Esophagus (tissue), 2 donors: ENCODE measurements around the gene PPP5C. TPM values are rescaled to one million over a fixed set of nuclear protein-coding genes. Genes with fewer than 3 reads are reported as not detected.
"Not testable (repeated sequence)": the region's sequence is repeated elsewhere in the genome, so short reads cannot be mapped to it uniquely, and the experiment has no call there.

Experiments used
- H3K27ac ChIP-seq, 2 donors: one replicate each; pipeline ENCODE4 v1.5.1; 2013; ENCODE audit warnings: low read depth in 2 of 2, mild to moderate bottlenecking in 2 of 2, inconsistent platforms in 1 of 2, low read length in 1 of 2, moderate library complexity in 1 of 2
- H3K27me3 ChIP-seq, 2 donors: one replicate each; pipeline ENCODE4 v1.6.1; 2013; ENCODE audit warnings: low read length in 2 of 2, control low read depth in 1 of 2, mild to moderate bottlenecking in 1 of 2; ENCODE audit not compliant: insufficient read depth in 2 of 2, control insufficient read depth in 1 of 2
- H3K36me3 ChIP-seq, 2 donors: one replicate each; pipeline ENCODE4 v1.6.1; 2013; ENCODE audit warnings: low read length in 1 of 2; ENCODE audit not compliant: control insufficient read depth in 2 of 2, insufficient read depth in 2 of 2
- H3K4me1 ChIP-seq, 2 donors: one replicate each; pipeline ENCODE4 v1.6.1; 2013; ENCODE audit warnings: low read length in 1 of 2; ENCODE audit not compliant: control insufficient read depth in 2 of 2, insufficient read depth in 2 of 2
- H3K4me3 ChIP-seq, 2 donors: one replicate each; pipeline ENCODE4 v1.5.1; 2013; ENCODE audit warnings: low read length in 2 of 2, mild to moderate bottlenecking in 2 of 2, low read depth in 1 of 2, moderate library complexity in 1 of 2
- H3K9me3 ChIP-seq, 2 donors: one replicate each; pipeline ENCODE4 v1.6.1; 2013; ENCODE audit warnings: mild to moderate bottlenecking in 2 of 2, low read depth in 1 of 2, low read length in 1 of 2, moderate library complexity in 1 of 2; ENCODE audit not compliant: control insufficient read depth in 2 of 2, insufficient read depth in 1 of 2
- WGBS, 2 donors: extraction: QIAGEN DNeasy Blood & Tissue Kit; methylation state at CpG; one replicate each; pipeline ENCODE4 v1.1.7; 2013; 5-methylcytosine and 5-hydroxymethylcytosine counted together
- polyA plus RNA-seq, 2 donors: library from polyadenylated mRNA; stranded (reverse); fragments of 200-250 nt; gene quantifications; one replicate each; pipeline ENCODE4 v1.2.3, GENCODE V29; 2013
- donor health status: healthy with polysubstance abuse.
- donor health status: Bipolar disorder and iron deficiency.

Gene PPP5C
- polyA plus RNA-seq, 2 donors: 34.7 to 35.5 TPM

DNA sequence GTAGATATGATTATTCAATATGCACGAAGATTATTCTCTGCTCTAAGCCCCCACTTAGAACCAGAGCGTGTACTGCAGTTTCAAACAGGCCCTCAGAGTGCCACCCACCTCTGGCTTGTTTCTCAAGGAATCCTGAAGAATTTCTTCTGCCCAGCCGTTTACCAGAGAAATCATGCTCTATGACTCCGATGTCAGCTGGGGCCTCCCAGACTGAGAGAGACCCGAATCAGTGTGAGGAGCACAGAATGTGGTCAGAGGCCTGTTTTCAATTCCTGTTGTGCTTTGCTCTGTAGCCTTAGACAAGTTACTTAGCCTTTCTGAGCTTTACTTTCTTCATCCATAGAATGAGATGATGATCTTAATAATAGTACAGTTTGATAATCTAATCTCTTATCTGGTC is 76.3 kb downstream of the PPP5C start:
- no peak overlapping the region for H3K4me3 ChIP-seq
- peaks cover 3 to 7% of the 10 kb centered on the region in 2 donors for H3K27me3 ChIP-seq
- no peaks in the 10 kb centered on the region for H3K9me3 ChIP-seq
- 65 to 71% methylated on average over 5 of the region's 5 CpGs for WGBS, 2 donors
- no peak overlapping the region for H3K27ac ChIP-seq
- H3K36me3 ChIP-seq: no peaks in the 10 kb centered on the region
- peaks cover 0 to 2% of the 10 kb centered on the region in 2 donors for H3K4me1 ChIP-seq

DNA sequence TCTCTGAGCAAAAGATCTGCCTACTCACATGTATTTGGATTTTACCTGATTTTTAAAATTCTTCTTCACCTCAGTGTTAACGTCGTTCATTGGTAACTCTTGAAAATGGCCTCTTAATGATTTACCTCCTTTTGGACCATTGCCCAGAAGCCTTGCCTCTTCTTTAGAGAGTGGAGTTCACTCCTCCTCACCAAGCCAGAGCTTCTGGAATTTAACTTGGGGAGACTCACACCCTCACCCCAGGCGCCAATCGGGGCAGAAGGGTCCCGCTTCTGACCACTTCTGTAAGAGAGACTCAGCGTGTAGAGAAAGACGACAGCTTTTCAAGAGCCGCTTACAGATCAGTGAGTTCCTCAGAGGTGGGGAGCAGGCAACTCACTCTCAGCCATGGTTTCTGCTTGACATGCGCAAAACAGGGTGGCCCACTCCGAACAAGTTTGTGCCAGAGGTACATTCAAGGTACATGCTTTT is 79.2 kb downstream of the PPP5C start:
- Histone ChIP-seq H3K4me1 (peaks cover 3 to 5% of the 10 kb centered on the region in 2 donors), H3K9me3 (no peaks in the 10 kb centered on the region), H3K27me3 (peaks cover 3 to 7% of the 10 kb centered on the region in 2 donors), H3K4me3 (peak overlapping the region in 1 of 2 donors; percentile 33), H3K27ac (no peak overlapping the region), H3K36me3 (no peaks in the 10 kb centered on the region)
- WGBS, 2 donors: 10 to 17% methylated on average over 10 of the region's 10 CpGs

DNA sequence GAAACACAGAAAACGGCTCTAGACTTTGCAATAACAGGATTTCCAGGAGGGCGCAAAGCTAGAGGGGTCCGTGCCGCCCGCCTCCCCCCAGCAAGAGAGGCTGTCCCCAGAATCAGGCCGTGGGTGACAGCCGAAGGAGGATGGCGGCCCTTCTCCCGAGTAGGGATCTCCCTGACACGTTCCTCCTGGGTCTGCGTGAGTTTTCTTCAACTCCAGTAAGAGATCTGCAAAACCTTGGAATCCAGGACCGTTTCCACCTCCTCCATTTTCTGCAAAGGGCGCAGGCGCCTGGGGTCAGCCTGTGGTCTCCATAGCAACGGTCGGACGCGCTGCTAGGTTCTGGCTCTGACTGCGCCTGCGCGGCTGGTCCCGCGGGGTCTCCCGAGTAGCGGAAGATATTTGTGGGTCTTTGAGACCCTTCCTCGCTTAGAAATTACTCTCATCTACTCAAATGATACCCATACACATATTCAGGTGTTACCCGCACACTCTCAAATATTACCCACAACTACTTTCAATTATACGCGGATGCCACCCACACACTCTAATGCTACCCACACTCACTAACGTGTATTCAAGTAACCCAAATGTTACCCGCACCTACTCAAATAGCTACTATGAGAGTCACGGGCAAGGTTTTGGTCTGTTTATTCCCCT is 79.7 kb downstream of the PPP5C start:
- 2% methylated on average over 32 of the region's 32 CpGs for WGBS, 2 donors
- H3K4me1 ChIP-seq: peaks cover 3 to 5% of the 10 kb centered on the region in 2 donors
- no peaks in the 10 kb centered on the region for H3K36me3 ChIP-seq
- H3K27ac ChIP-seq: no peak overlapping the region
- peak overlapping the region; percentile 27 to 33 for H3K4me3 ChIP-seq
- H3K27me3 ChIP-seq: peaks cover 3 to 7% of the 10 kb centered on the region in 2 donors
- no peaks in the 10 kb centered on the region for H3K9me3 ChIP-seq

DNA sequence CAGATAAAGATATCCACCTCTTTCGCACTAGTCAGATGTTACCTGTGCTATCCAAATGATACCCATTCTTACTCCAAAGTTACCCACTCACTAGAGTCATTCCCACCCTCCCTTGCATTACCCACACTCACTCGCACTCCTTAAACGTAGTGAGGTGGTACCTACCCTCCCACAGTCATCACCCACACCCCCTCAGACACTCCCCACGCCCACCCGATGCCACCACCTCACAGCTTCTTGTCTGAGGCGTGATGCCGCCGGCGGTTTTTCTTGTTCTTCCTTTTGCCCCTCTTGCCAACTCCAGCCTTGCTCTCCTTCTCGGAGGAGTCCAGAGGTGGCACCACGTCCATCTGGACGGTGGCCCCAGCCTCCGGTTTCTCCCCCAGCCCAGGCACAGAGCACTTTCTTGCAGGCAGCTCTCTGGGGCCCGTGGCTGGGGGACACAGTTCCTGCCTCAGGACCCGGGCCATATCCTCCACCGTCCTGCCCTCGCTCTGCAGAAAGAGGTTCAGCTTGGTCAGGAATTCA is 80.7 kb downstream of the PPP5C start:
- no peak overlapping the region for H3K4me3 ChIP-seq
- peaks cover 3 to 7% of the 10 kb centered on the region in 2 donors for H3K27me3 ChIP-seq
- no peaks in the 10 kb centered on the region for H3K9me3 ChIP-seq
- 77 to 81% methylated on average over 17 of the region's 17 CpGs for WGBS, 2 donors
- no peak overlapping the region for H3K27ac ChIP-seq
- H3K4me1 ChIP-seq: peaks cover 3 to 5% of the 10 kb centered on the region in 2 donors
- H3K36me3 ChIP-seq: no peaks in the 10 kb centered on the region

DNA sequence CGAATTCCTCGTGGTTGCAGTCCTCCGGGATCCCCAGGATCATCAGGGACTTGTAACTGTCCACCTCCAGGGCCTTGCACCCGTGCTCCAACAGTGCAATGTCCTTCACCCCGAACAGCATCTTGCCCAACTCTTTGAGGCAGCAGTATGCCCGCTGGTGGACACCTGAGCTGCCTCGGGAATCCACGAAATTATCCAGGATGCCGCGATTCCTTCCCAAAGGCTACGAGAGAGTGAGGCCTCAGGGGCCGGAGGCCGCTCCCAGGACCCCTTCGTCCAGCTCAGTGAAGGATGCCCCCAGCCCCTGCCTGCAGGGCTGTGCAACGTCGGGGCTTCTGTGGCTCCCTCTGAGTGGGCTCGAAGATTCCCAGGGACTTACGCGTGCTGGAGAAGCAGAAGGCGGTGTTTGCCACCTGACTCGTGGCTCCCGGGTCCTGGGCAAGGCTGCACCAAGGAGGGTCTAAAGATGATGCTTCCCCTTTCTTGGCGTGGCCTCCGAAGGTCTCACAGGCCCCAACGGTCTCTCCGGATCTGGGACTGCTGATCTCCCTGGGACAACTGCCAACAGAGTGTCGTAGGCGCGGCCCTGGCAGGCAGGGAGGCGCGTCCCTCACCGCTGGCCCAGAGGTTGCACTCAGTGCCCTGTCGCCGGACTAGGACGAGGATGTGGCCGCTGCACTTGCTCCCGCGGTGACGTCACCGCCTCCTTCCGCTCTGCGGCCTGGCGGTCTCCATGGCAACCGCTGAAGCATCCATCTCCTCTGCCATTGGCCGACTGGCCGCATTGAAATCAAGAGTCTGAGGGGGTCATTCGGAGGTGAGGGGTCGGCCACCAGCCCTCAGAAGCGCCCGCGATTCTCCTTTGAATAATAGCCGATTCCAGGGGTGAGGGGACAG is 81.6 kb downstream of the PPP5C start, which contains the start of gene PNMA8C:
TSS of gene PNMA8C (minus strand) at position 698 of the 897 bp plus-strand sequence. CDS start at position 121, 577 bp downstream.
- no peaks in the 10 kb centered on the region for H3K9me3 ChIP-seq
- H3K4me1 ChIP-seq: peaks cover 3 to 5% of the 10 kb centered on the region in 2 donors
- no peak within 1 kb of the TSS for H3K4me3 ChIP-seq
- peaks cover 3 to 7% of the 10 kb centered on the region in 2 donors for H3K27me3 ChIP-seq
- 32 to 33% methylated on average over 52 of the region's 52 CpGs for WGBS, 2 donors
- H3K36me3 ChIP-seq: no peaks in the 10 kb centered on the region
- H3K27ac ChIP-seq: no peak within 1 kb of the TSS

DNA sequence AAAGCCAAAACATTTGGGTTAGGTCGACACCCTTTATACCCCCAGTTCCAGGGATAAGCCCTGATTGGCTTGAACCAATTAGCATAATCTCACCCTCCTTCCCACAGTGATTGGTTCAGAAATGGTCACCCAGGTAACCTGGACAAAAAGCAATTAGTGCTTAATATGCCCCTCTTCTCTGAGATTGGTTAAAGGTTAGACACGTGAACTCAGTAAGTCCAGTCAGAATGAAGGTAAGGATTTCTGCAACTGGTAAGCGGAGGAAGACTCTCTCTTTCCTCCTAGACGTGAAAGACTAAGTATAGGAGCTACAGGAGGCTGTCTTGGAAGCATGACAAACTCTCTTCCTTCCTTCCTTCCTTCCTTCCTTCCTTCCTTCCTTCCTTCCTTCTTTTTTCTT is 83.1 kb downstream of the PPP5C start:
- WGBS, 2 donors: 69 to 85% methylated on average over 4 of the region's 4 CpGs
- Histone ChIP-seq H3K36me3 (no peaks in the 10 kb centered on the region), H3K4me1 (peaks cover 3 to 5% of the 10 kb centered on the region in 2 donors), H3K9me3 (no peaks in the 10 kb centered on the region), H3K27me3 (peaks cover 3 to 7% of the 10 kb centered on the region in 2 donors), H3K27ac (no peak overlapping the region), H3K4me3 (no peak overlapping the region)

DNA sequence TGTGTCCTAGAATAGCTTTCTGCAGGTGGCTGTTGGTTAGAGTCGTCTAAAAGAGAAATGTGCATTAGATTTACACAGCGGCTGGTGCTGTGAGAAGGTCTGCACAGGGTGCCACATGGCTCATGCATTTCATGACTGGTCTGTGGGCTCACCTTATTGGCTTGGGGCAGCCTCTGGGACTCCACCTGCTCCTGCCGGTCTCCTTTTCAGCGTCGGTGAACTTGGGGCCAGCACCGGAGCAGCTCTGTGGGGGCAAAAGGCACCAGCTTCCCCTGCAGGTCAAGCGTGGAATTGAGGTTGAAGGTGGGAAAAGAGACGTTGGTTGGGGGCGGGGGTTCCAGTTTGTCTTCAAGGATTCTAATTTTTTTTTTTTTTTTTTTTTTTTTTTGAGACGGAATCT is 84.9 kb downstream of the PPP5C start:
- Histone ChIP-seq H3K4me1 (peaks cover 3% of the 10 kb centered on the region in 2 donors), H3K27ac (no peak overlapping the region), H3K4me3 (no peak overlapping the region), H3K9me3 (no peaks in the 10 kb centered on the region), H3K27me3 (peaks cover 3 to 7% of the 10 kb centered on the region in 2 donors), H3K36me3 (no peaks in the 10 kb centered on the region)
- 44 to 58% methylated on average over 9 to 10 of the region's 10 CpGs for WGBS, 2 donors

DNA sequence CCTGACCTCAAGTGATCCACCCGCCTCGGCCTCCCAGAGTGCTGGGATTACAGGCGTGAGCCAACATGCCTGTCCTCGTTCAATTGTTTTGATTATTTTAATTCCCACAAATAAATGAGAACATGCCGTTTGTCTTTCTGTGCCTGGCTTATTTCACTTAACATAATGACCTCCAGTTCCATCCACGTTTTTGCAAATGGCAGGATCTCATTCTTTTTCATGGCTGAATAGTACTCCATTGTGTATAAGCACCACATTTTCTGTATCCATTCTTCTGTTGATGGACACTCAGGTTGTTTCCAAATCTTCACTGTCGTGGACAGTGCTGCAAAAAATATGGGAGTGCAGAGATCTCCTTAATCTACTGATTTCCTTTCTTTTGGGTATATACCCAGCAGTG is 86.6 kb downstream of the PPP5C start:
- H3K4me1 ChIP-seq, H3K27me3 ChIP-seq, H3K36me3 ChIP-seq, H3K27ac ChIP-seq, H3K4me3 ChIP-seq, H3K9me3 ChIP-seq: not testable (repeated sequence)
- WGBS, 2 donors: 46 to 52% methylated on average over 7 of the region's 7 CpGs

DNA sequence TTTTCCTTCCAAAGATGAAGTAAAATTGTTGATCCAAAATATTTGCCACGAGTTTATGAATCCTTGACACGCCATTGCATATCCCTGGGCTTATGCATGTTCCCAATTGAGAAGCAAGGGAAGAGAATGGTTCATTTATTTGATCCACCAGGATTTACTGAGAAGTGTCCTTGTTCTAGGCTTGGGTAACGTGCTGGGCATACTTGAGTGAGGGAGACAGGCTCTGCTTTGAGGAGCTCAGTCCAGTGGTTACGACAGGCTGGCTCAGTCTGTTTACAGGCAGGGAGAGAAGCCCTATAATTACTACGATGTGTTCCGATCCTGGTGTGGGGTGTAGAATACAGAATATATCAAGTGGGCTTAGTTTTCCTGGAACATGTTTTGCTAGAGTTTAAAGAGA is 88.1 kb downstream of the PPP5C start:
- no peak overlapping the region for H3K4me3 ChIP-seq
- no peaks in the 10 kb centered on the region for H3K4me1 ChIP-seq
- no peaks in the 10 kb centered on the region for H3K36me3 ChIP-seq
- WGBS, 2 donors: 52 to 55% methylated on average over 6 of the region's 6 CpGs
- H3K27ac ChIP-seq: no peak overlapping the region
- no peaks in the 10 kb centered on the region for H3K27me3 ChIP-seq
- no peaks in the 10 kb centered on the region for H3K9me3 ChIP-seq
